Measurements from ENCODE around the gene THADA.
A peak's percentile ranks its signal among the peaks of the same experiment; 100 is the strongest.
"Not testable (repeated sequence)": the region's sequence is repeated elsewhere in the genome, so short reads cannot be mapped to it uniquely, and the experiment has no call there.

The THADA gene

DNA sequence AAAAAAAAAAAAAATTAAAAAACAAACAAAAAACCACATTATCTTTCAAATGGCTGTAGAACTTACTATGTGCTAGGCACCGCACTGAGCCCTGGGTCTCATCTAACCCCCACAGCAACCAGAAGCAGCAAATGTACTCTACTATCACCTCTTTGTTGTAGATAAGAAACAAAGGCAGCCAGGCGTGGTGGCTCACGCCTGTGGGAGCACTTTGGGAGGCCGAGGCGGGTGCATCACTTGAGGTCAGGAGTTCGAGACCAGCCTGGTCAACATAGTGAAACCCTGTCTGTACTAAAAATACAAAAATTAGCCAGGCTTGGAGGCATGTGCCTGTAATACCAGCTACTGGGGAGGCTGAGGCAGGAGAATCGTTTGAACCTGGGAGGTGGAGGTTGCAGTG, 406.0 kb downstream of the THADA start:
- DNase-seq (ENCODE audit: low read depth in 2 of 2): not testable (repeated sequence)

DNA sequence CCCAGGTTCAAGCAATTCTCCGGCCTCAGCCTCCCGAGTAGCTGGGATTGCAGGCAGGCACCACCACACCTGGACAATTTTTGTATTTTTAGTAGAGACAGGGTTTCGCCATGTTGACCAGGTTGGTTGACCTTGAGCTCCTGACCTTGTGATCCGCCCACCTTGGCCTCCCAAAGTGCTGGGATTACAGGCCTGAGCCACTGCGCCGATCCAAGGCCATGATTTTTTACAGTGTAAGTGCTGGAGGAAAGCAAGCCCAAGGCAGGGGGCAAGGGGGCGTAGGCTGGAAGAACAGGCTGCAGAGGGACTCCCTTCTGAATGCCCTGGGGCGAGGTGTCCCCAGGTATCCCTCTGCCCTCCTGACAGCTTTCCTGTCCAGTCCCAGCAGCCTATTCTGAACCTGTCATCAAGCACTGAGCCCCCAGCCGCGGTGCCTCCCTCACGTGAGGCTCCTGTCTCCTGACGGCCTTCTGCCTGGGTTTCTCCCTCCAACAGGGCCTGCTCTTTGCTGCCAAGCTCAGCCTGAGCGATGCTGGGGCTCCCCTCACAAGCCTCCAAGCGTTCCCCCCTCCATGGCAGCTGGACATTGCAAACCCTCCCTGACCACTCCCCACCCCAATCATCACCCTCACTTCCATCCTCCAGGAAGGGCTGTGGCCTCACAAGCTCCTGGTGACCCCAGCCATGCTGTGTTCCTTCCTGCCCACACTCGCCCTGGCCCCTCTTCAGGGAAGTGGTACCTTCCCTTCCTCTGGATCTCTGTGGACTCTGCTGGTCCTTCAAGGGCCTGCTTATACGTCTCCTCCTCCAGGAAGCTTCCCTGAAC, 407.1 kb downstream of the THADA start:
- no peak for DNase-seq (ENCODE audit: low read depth in 2 of 2)

DNA sequence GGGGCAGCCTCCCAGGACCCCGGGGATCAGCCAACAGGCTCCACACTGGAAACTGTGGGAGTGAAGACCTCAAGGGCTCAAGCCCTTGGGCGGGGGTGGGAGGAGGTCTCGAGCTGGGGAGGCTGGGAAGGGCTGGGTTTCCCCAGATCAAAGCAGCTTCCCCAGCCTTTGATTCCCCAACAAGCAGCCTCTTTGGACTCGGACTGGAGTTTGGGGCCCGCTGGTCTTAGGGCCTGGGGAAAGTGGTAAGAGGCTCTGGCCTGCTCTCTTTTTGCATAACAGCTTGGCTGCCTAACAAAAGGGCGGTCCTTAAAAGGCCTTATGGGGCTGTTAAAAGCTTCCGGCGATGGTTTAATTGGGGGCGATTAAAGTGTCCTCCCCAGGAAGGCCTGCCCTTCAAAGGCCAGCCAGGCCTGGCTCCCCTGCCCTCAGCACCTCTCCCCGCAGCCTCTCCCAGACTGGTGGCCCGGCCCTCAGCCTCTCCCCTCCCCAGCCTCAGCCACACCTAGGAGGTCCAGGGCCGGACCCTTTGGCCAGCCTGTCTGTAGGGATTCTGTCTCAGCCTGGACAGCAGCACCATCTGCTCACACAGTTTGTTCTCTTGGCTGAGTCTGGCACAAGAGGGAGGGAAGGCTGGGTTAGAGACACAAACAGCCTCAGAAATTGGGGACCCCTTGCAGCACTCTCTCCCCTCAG, 409.0 kb downstream of the THADA start:
- DNase-seq (ENCODE audit: low read depth in 2 of 2): no peak

DNA sequence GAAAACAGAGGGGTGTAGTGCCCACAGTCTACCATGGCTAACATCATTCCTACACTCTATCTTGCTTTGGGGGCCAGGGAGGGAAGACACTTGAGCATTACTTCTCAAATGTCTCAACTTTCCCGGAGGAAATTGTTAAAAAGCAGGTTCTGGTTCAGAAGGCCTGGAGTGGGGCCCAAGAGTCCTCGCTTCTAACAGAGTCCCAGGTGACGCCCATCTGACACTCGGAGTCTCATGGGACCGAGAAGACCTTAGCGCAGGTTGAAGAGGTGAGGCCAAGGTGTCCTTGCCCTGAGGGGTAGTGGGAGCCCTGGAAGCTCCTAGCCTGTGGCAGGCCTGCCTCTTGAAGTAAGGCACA, 409.5 kb downstream of the THADA start:
- DNase-seq (ENCODE audit: low read depth in 2 of 2): no peak

DNA sequence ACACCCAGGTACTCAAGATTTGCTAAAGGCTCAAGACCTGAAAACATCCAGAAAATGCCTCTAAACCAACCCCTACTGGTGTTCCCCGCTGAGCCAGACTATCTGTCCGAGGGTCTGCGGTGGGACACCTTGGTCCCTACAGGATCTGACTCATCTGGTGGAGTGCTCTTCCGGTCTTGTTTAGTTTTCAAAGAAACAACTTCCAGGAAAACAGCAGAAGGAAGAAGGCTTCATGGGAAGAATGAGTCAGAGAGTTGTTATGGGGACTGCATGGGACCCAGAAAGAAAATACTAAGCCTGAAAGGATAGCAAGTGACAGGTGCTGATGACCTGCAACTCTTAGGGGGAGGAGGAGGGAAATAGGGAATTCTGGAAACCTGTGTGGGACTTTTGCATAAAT, 410.7 kb downstream of the THADA start:
- DNase-seq (ENCODE audit: low read depth in 2 of 2): no peak

DNA sequence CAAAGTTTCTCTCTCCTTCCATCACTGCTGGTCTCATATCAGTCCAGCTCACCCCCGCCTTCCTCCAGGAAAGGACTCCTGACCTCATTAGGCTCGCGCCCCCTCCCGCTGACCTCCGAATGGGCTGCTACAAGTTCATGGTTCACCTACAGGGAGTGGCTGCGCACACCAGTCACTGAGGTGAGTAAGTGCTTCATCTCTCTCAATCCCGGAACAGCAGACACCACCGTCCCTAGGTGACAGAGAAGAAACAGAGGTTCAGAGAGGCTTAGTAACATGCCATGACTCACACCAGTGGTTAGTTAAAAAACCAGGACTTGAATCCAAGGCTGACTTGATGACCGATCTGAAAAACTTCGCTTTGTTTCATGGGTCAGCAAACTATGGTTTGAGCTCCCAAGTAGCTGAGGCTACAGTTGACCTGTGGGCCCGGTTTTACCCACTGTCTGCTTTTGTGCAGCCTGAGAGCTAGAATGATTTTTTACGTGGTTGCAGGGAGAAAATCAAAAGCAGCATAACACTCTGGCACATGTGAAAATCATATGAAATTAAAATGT, 411.4 kb downstream of the THADA start:
- peak in 1 of 2 donors; percentile 43 for DNase-seq (ENCODE audit: low read depth in 2 of 2)

DNA sequence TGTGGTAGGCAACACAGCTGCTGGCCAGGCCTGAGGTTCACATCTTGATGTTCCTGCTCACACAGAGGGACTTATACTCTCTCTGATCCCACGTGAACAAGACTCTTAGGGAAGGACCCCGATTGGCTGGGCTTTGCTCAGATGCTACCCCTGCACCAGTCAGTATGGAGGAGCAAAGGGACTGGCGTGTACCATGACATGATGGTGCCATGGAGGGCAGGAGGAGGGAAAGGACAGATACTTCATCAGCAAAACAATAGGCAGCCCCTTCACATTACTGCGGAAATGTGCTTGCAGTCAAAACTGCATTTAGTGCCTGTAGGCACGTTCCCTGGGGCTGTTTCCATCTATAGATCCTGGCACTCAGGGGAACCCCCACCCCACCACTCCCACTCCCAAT, 412.1 kb downstream of the THADA start:
- no peak for DNase-seq (ENCODE audit: low read depth in 2 of 2)

DNA sequence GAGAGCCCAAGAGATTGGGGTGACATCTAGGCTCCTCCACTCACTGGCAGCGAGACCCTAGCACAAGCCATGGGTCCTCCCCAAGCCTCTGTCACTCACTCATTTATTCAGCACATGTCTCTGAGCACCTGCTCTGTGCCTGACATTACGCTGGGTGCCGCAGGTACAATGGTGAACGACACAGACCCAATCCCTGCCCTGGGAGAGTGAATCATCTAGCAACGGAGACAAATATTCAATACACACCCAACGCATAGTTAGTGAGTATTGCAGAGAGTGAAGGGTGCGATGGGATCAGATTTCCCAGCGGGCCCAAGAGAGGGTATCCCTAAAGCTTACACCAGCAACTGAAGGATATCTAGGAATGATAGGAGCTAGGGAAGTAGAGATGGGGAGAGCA, 414.9 kb downstream of the THADA start:
- no peak for DNase-seq (ENCODE audit: low read depth in 2 of 2)
